Endometrial microvascular endothelial cells (primary cell): Measurements from ENCODE around the gene SLC12A8. TPM values are rescaled to one million over a fixed set of nuclear protein-coding genes. Genes with fewer than 3 reads are reported as not detected.

Experiments used
- in situ Hi-C: cut with HindIII; loops from 2 replicates; pipeline ENCODE4 v1.10.0; 2017; ENCODE audit warnings: low sequenced_read_pairs, low pct_unique_long_range_greater_than_20kb; ENCODE audit errors: inconsistent ontology term
- total RNA-seq: library from RNA; depleted of rRNA; stranded (reverse); fragments of >200 nt; gene quantifications from one replicate; pipeline ENCODE4 v1.2.3, GENCODE V29; 2015; ENCODE audit errors: inconsistent ontology term

Gene SLC12A8
- total RNA-seq, 1 donor from 2014 or later, result 2.4 TPM

DNA sequence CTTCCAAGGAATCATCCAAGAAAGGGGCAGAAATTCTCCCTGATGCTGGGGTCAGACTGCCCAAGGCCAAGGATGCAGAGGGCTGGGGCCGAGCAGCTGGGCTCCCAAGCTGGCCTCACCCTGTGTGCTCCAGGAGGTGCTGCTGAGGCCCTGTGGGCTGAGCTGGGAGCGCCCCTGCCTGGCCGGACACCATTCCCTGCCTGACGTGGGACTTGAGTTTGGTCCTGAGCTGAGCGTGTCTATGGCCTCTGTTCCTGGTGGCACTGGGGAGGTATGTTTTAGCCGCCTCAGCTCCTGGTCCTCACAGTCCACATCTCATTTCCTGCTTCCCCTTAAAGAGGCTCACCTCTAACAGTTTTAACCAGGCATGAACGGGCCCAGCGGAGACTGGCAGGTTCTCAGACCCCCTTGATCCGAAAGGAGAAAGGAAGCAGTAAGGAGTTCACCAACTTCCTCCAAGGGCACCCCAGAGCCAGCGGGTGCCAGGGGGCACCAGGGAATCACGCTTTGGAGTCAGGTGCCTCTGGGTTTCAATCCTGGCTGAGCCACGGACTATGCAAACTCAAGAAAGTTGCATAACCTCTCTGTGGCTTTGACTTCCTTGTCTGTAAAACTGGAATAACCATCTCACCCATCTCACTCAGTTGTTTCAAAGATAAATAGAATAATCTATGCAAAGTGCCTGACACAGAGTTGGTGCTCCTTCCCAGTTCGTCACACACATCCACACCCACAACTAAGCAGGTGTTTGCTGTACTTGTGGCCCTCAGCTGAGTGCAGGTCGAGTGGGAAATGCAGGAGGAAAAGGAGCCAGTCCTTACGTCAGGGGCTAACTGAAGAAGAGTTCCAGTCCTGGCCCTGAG lies 48.6 kb downstream of the SLC12A8 start:
- in situ Hi-C loops, result no loop called here

DNA sequence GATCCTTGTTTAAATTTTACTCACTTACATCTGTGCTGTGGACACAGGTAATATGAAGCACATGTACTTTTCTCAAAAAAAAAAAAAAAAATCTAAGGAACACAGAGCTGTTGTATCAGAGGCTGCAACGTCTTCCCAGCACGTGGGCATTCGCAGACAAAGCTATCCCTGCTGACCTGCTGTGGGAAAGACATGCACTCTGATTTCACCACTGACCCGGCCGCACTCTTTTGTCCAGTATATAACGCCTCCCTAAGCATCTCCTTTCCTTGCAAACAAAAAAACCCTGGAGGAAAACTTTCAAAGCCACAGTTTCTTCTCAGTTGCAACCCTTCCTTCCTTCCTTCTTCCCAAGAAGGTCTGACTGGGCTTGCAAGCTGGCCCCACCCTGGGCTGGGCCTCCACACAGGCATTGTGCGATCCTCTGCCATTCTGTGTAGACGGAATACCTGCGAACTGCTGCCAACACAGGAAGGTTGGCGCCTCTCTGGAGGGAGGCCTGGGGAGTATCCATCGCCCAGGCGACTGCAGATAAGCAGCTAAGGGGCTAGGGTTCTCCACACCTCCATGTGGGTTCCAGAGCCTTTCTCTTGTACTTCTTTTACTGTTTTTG lies 50.8 kb downstream of the SLC12A8 start:
- in situ Hi-C loops, result no loop called here

DNA sequence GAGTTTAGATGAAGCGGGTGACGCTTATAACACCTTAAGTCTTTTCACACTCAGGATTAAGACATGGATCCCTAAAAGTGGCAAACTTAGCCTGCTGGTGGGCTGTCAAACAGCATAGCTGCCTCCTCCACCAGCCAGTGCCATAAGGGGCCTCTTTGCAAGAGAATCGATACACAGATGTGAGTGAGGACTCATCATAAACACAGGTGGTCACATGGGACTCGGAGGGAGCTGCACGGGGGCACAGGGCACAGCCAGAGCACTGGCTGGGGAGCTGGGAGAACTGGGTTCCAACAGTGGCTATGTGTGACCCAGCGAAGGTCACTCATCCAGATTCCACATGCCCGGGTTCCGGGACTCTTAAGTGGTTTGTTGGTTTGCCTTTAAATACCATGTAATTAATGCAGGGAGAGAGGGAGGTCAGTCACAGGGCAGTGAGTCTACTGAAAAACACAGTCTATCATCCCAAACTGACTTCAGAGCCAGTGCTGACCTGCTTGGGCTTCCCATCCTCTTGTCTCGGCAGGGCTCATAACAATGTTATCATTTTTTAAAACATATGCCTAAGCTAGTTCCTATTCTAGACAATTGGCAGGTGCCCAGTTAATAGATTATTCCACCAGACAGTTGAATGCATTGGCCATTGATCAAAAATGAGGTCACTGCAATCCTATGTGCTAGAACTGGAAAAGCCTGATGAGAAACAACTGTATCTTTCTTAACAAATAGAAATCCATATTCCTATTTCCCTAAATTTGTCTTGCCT lies 51.8 kb downstream of the SLC12A8 start:
- in situ Hi-C loops, result no loop called here

DNA sequence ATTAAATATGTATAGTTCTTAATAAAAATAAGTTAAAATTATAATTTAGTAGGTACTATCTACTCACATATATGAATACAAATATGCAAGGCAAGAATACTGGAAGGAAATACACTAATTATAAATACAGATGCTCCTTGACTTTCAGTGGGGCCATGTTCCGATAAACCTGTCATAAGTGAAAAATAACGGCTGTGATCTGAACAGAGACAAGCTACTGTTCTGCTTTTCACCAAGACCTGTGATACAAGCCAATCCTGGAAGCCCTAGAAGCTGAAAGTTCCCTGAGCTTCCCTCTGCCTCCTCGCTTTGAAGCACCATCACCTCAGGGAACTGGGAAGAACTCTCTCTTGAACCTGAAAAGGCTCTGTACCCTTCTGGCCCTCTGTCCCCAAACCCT lies 55.4 kb downstream of the SLC12A8 start:
- in situ Hi-C loops, result no loop called here

DNA sequence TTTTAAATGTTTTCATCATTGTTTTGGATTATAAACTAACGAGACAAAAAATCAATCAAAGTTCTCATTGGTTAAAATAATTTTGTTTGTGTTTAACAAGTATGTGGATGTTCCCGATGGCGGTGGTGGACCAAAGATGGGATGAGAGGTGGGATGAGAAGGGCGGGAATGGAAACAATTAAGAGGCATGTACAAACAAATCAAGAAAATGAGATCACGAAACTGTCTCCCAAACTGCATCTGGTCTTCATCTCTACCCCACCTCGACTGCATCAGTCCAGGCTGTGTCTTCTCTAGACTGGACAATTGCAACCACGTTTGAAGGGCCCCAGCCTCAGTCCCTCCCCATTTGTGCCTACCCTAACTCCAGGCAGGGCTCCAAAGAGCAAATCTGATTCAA lies 56.1 kb downstream of the SLC12A8 start:
- in situ Hi-C loops, result no loop called here

DNA sequence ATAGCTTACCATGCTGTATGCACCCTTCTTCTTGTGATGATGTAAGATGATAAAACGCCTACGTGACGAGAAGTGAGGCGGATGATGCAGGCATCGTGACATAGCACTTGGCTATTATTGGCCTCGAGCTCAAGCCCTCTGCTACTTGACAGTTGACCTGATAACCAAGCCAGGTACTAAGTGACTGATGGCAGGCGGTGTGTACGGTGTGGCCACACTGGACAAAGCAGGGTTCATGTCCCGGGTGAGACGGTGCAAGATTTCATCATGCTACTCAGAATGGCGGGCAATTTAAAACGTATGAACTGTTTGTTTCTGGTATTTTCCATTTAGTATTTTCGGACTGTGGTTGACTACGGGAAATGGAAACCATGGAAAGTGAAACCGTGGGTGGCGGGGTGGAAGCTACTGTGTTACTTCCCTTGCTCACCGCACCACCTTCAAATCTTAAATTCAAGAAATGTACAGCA lies 57.7 kb downstream of the SLC12A8 start:
- in situ Hi-C loops, result no loop called here

DNA sequence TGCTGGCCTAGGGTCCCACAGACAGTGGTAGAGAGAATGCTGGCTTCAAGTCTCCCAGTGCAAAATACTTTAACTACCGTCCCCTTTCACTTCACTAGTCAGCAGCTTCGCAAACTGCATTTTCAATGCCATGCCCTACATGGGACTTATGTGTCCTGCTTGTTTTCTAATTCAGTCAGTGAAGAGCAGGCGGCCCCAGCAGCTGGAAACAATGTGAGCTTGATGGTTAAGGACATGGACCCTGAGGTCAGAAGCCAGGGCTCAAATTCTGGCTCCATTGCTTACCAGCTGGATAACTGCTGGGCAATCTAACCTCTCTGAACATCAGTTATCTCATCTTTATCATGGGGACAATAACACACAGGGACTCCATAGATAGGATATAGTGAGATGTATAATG lies 58.4 kb downstream of the SLC12A8 start:
- in situ Hi-C loops, result no loop called here

DNA sequence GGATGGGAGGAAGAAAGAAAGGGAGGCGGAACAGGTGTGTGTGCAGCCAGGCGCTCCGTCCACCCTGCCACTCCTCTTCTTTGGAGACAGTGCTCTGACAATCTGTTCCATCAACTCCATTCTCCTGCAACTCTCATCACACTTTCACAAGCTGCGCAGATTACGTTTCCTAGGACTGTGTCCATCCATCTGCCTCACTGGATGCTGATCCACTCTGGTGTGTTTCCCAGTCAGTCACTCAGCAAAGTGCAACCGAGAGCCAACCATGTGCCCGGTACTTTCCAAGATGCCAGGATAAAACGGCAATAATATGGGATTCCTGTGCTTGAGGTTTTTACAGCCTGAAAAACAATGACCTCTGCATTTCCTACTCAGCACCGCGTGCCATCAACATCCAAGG lies 59.6 kb downstream of the SLC12A8 start:
- in situ Hi-C loops, result no loop called here

DNA sequence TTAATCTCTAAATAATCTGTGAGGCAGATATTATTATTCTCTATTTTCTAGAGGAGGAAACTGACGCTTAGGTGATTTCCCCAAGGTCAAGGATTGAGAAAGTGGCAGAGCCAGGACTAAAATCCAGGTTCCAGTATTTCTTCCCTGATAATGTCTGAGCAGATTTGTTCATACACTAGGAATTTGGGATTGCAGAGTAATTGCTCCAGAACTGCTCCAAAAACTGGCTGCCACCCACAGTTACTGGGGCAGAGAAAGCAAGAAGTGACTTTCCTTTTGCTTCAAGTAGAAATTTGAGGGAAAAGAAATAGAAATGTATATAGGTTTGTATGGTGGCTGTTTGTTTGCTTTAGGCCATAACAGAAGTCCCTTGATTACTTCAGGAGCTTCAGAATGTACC lies 60.6 kb downstream of the SLC12A8 start:
- in situ Hi-C loops, result no loop called here

DNA sequence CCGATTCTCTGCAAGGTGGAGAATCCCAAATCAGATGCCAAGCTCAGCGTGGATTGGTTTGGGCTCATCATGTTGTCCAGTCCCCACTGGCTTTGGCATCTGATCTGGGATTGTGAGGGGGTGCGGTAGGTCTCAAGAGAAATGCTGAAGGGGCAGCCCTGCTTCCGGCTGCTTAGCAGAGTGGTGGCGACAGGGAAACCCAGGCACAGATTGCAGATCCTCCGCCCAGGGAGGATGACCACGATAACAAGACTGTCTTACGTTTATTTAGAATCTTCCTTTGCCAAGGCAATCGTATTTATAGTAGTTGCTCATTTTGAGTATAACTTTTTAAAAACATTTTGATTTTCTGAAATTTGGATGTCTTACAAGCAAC lies 61.1 kb downstream of the SLC12A8 start:
- in situ Hi-C loops, result no loop called here

DNA sequence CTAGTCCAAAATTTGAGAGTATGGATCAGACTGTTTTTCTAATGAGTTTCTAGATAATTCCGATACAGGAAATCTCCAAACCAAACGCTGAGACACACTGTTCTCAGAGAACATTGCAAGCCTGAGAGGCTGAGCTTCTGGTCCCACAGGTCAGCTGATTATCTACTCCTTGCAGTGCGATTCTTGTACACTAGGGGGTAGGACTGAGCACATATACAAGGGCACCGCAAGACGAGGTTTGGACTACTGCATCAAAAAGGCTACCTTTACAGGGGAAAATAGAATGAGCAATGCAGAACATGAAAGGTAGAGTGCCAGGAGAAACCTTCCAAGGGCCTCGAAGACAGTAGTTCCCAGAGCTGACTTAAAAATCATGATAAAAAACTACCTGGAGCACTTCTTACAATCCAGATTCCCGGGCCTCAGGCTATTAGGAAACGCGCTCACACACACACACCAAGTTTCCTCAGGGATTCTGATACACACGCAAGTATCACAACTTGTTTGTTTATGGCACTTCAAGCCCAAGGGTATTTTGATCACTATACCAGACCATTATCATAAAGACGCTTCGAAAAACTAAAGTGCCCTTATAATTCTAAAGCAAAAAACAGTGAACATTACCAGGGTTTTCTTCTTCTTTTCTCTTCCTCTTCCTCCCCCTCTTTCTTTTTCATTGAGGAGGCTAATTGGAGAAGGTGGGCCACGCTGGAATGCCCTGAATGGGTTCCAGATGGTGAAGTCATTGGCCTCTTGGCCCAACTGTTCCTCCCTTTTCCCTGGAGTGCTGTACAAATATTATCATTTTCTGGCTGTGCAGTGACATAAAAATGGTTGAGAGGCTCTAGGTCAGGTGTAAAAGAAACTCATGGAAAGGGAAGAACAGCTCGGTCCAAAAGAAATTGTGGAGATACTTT lies 61.8 kb downstream of the SLC12A8 start:
- in situ Hi-C loops, result no loop called here

DNA sequence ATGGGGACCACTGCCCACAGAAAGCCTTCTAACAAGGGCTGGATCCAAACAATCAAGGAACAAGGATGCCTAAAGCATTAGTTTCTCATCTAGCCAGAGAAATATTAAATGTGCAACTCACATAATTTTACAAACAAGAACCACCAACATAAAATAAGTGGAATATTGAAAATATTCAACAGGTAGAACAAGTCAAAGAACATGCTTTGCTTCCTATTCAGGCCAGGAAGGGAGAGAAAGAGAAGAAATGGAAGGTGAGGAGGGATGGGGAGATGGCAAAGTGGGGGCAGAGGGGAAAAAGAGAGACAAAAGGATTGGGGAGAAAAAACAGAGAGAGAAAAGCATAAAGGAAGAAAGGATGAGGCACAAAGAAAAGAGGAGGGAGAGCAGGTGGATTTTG lies 63.1 kb downstream of the SLC12A8 start:
- in situ Hi-C loops, result no loop called here

DNA sequence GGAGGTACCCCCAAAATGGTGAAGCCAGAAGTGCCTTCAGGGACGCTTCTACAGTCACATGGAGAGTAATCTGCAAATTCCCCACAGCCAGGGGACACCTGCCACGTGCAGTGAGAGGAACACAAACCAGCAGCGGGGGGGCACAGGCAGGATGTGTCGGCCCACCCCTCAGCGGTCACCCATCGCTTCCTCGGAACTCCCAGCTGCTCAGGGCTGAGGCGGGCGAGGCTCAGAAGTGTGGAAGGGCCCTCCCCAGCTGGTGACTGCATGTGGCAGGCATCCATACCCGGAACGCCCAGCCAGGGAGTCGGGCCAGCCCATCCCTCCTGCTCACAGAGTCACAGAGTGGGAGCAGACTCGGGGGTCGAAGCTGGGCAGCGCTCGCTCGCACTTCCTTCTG lies 63.7 kb downstream of the SLC12A8 start:
- in situ Hi-C loops, result no loop called here

DNA sequence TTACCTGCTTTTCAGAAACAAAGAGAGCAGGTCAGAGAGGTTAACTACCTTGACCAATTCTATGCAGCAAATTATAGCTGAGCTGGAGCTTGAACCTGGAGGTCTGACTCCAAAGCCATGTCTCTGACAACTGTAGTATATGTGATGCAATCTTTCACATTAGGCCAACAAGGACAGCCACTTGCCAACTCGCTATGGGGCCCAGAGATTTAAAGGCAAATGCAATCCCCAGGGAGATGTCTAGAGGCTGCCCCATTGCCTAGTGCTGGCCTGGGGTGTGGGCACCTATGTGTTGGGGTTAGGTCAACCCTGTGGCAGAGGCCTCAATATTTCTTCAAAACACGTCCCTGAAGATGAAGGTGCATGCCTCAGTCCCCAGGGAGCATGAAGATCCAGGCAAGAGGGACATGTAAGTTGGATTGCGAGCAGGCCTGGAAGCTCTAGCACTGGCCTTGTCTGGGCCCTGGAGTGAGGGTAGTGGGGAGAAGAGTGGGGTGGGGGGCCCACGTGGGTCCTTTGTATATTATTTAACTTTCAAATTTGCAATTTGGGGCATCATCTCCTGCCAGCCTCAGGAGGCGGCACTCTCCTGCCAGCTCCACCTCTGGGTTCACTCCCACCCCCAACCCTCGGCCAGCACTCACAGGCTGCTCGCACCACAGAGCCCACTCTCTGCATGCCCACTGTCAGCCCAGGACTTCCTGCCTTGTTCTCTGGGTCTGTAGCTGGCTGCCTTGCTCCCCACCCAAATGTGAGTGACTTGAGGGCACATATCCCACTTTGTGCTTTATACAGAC lies 64.3 kb downstream of the SLC12A8 start:
- in situ Hi-C loops, result no loop called here

DNA sequence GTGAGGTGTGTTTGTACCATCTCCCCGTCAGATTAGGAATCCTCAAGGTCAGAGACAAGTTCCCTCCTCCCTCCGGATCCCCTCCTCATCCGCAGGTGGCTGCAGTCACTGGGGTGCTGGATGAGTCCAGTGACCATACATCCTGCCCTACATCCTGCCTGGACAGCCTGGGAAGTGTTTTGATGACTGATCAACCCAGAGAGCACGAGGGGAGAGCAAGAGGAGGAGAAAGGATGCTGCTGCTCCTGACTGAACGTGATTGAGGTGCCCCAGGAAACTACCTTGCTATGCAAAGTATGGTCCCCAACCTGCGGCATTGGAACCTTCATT lies 65.1 kb downstream of the SLC12A8 start:
- in situ Hi-C loops, result no loop called here

DNA sequence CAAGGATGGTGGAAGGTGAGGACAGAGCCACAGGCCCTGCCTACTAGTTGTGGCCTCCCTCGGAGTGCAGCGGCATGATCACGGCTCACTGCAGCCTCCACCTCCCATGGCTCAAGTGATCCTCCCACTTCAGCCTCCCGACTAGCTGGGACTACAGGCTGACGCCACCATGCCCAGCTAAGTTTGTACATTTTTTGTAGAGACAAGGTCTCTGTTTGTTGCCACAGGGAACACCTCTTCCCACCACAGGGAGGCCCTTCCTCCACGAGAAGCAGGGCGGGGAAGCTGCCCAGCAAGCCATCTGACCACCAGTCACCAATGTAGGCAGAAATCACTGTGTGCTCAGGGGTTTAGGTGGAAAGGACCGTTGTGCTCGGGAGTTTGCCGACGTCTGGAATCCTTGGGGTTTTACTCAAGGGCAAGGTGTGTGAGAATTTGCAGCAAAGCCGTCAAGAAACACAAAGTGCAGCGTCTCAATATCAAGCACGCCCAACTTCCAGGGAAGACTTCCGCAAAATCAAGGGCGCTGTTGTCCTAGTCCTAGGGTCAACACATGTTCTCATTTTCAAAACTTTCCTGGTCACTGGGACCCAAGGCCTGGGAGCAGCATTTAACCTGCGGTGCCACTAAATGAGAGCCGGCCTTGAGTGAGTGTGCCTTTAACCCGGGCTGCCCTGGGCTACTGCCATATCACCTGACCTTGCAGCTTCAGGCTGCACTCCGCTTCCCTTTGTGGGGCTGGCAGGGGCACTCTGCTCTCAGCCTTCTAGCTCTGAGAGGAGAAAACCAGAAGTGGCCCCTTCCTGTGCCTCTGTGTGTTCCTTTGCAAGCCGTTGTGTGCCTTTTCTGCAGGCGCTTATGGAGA lies 65.7 kb downstream of the SLC12A8 start:
- in situ Hi-C loops, result no loop called here

DNA sequence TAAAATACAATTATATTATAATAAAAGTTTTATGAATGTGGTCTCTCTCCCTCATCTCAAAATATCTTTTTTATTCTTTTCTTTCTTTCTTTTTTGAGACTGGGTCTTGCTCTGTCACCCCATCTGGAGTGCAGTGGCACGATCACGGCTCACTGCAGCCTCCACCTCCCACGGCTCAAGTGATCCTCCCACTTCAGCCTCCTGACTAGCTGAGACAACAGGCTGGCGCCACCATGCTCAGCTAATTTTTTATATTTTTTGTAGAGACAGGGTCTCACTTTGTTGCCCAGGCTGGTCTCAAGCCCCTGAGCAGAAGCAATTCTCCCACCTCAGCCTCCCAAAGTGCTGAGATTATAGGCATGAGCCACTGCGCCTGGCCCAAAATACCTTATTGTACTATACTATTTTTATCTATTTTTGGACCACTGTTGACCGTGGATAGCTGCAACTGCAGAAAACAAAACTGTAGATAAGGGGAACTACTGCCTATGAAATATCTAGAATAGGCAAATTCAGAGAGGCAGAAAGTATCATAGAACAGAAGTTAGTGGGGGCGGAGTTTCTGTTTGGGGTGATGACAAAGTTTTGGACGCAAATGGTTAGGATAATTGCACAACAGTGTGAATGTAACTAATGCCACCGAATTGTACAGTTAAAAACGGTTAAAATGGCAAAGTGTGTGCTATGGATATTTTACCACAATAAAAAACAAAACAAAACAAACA lies 66.6 kb downstream of the SLC12A8 start:
- in situ Hi-C loops, result no loop called here
